HG03558 (cell line): Measurements from ENCODE around the gene LCN12.

Source experiments
- ATAC-seq: cut with Tn5 transposase; IDR thresholded peaks from one replicate; pipeline ENCODE4 v1.9.1; 2021; ENCODE audit warnings: moderate number of reproducible peaks; ENCODE audit not compliant: unreplicated experiment; ENCODE audit errors: extremely low read depth

Gene LCN12

DNA sequence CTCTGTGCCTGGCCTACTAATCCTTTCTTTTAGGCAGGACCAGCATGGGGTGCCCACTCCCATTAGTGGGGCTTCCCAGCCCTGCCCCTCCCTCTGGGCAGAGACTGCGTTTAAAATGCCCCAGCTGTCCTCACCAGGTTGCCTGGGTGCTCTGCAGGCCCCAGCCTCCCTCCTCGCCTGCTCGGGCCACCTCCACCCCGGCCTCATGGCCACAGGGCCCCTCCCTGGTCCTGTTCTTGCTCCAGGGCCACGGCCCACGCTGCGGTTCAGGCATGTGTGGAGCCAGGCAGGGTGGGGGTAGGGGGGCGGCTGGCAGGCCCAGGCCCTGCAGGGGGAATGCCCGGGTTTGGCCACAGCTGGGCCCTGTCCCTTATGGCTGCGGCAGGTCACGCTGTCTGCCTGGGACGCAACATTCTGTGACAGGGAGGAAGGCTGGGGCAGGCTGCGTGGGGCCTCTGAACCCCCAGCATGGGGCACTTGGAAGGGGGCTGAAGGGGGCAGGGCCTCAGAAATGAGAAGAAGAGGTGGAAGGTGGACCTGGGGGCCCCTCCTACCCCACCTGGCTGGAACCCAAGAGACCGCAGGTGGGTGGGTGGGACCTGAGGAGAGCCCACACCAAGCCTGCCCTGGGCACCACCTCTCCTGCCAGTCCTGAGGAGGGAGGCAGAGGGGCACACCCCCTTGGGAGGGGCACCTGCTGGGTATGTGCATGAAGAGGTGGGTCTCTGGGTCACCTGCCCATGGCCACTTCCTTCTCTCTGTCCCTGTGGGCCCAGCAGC, at the start of gene LCN12:
Gene LCN12, plus strand, starts transcription at position 733 of the 780 bp plus-strand sequence. CDS start 55 bp downstream, outside the sequence.
- ATAC-seq = no peak

- ATAC-seq = no peak
Measured at GRCh38 chr9:136903041-136903554, 49.0 kb upstream of the LCN12 start.

- ATAC-seq = no peak
Measured at GRCh38 chr9:136906266-136906665, 45.8 kb upstream of the LCN12 start.

DNA sequence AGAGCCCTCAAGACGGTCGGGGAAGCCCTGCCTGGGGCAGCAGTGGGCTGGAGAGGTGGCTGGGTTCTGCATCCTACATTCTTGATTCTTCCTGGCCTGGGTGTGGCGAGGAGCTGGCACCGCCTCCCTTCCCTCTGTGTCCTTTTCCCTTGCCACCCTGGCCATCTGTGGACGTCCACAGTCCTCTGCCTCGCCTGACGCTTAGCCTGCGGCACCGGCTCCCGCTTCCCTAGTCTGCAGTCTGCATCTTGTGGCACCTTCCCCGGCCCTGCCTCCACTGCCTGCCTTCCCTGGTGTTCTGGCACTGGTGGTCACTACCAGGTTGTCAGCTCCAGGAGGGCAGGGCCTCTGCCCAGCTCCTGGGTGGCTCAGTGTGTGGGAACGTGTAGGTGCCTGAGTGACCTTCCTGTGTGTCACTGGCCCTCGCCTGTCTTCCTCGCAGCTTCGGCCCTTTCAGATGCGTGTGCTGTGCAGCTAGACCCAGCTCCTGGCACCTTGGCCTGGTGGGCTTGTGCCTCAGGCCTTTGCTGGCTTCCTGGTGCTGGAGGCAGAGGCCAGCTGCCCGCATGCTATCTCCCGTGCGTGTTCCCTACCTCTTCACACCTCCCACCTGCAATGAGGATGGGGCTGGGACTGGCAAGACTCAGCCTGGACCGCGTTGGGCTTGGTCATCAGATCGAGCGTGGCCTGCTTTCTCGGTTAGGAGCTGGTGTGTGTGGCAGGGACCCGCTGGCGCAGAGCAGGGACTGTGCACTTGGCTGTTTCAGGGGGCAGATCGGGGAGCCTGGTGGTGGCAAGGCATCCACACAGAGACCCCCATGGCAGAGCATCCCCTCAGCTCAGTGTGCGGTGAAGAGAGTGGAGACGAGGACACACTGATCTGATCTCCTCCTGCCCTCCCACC, 44.8 kb upstream of the LCN12 start:
- no peak for ATAC-seq

- ATAC-seq = no peak
Measured at GRCh38 chr9:136910197-136910900, 41.7 kb upstream of the LCN12 start.

DNA sequence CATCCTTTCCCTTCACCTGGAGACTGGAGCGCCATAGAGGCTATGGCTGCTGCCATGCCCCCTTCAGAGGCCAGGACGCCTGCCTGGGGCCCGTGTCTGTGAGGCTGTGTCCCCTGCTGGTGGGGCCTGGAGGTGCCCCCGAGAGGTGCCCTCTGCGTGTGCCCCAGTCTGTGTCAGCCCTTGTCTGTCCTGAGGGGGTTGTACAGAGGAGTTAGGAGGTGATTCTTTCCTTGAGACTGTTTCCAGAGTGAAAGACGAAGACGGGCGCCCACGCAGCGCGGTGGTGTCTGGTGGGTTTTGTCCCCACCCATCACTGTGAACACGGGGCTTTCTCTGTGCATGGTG, 41.2 kb upstream of the LCN12 start:
- no peak for ATAC-seq

GRCh38 chr9:136913701-136914438, 38.2 kb upstream of the LCN12 start:
- no peak for ATAC-seq

- no peak for ATAC-seq
Measured at GRCh38 chr9:136915632-136916329, 36.3 kb upstream of the LCN12 start.

DNA sequence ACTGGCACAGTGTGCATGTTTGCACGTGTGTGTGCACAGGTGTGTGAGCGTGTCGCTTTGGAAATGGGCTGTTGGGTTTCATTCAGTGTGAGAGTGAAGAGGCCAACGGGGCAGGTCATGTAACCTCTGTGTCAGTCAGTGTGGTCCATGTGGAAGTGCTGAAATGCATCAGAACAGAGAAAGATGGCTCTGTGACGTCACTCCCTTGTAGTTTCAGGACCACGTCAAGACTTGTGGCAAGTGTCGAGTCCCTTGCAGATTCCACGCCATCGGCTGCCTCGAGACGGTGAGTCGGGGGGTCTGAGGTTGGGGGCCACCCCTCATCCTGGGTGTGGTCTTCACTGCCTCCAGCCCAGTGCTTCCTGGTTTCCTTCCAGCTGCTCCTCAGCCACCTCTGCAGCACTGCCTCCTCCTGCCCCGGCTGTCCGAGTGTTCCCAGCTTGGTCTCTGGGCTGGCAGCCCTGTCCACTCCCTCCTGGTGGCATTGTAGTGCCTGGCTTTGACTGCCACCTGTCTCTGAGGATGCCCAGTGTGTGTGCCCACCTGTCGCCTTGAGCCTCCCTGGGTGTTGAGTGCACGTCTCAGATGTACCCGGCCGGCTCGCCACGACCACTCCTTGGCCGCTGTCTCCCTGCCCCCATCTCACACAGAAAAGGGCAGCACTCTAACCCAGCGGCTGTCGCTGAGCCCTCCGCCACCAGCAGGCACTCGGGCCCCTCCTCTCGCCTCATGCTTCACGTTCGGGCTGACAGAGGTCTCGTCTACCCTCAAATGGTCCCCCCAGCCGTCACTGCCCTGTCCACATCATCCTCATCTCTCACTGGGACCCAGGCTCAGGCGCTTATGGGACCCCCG, 35.5 kb upstream of the LCN12 start:
- ATAC-seq = no peak

DNA sequence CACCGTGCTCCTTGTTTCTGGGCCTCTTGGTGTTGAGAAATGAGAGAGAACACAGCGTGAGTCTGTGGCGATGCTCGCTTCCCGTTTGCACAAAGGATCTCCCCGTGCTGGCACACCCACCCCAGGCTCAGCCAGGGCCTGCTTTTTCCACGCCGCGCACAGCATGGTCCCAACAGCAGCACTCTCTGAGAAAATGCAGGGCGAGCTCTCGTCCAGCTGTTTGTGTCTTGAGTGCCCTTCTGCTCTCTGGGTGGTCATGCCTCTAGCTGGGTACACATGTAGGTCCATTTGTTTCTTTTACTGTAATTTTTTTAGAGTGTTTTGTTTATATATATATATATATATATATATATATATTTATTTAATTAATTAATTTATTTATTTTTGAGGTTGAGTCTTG, 34.2 kb upstream of the LCN12 start:
- no peak for ATAC-seq

DNA sequence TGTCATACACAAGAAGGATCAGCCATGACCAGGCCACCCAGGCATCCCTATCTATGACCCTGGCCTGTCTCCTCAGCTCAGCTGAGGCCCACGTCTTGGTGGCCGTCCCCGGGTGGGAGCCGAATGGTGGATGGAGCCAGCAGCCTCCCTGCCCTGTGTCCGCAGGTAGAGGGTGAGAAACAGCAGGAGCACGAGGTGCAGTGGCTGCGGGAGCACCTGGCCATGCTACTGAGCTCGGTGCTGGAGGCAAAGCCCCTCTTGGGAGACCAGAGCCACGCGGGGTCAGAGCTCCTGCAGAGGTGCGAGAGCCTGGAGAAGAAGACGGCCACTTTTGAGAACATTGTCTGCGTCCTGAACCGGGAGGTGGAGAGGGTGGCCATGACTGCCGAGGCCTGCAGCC, 32.0 kb upstream of the LCN12 start:
- ATAC-seq = no peak

GRCh38 chr9:136920734-136921231, 31.3 kb upstream of the LCN12 start:
- ATAC-seq = no peak

DNA sequence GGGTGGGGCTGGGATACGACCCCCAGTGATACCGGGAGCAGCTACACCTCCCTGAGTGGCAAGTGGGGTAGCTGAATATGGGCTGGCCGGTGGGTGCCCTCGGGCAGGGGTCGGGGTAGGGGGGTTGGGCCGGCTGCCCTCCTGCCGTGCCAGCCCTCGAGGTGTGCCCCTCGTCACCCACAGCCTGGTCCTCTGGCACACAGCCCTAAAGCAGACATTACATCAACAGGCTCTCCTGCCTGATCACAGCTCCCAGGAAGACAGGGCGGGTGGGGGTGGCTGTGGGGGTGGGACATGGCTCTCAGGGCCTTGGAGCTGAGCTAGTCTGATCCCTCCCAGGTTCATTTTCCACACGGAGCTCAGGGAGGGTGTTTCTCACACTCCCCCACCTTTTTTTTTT, 30.8 kb upstream of the LCN12 start:
- no peak for ATAC-seq

DNA sequence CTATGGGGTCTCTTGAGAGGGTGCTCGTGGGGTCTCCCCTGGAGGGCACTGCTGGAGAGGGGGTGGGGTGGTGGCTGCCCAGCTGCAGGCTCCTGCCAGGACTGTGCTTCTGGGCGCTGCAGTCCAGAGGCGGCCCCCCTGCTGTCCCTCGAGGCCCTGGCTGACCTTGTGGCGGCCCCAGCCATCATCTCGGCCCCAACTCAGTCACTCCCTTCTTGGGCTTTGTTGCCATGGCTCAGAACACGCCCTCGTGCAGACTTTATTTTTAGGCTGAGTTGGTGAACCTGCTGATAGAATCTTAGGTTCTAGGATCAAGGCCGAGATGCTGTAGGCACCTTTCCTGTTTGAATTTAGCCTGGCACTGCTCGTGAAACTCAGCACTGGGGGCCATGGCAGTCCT, 30.4 kb upstream of the LCN12 start:
- no peak for ATAC-seq

DNA sequence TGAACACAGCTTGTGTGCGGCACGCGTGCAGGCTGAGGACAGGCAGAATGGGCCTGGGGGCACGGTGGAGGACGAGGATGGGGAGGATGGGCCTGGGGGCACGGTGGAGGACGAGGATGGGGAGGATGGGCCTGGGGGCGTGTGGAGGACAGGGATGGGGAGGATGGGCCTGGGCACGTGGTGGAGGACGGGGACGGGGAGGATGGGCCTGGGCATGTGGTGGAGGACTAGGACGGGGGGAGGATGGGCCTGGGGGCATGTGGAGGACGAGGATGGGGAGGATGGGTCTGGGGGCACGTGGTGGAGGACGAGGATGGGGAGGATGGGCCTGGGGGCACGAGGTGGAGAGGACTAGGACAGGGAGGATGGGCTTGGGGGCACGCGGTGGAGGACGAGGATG, 29.5 kb upstream of the LCN12 start:
- no peak for ATAC-seq

DNA sequence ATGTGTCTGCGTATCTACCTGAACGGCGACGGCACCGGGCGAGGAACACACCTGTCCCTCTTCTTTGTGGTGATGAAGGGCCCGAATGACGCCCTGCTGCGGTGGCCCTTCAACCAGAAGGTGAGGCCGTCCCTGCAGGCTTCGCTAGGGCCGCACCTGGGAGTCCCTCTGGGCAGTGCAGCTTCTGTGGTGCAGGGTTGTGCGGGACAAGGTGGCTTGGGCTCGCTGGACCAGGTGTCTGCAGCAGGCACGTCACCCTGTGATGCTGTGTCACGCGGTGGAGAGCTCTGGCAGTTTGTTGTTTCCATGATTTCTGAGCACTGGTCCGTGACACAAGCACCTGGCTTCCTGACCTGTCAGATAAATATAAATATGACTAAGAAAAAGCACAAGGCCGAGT, 28.2 kb upstream of the LCN12 start:
- ATAC-seq = no peak

GRCh38 chr9:136925414-136926153, 26.5 kb upstream of the LCN12 start:
- ATAC-seq = no peak
